Activated naive CD8-positive, alpha-beta T cell treated with anti-CD3 and anti-CD28 coated beads, Interleukin-2, amount 10 ng/mL, durations not matched to agents 7 days and 5 days (primary cell): ENCODE data around the gene ANKRD13C. TPM values are rescaled to one million over a fixed set of nuclear protein-coding genes. Genes with fewer than 3 reads are reported as not detected.
"Not testable (repeated sequence)": the region's sequence is repeated elsewhere in the genome, so short reads cannot be mapped to it uniquely, and the experiment has no call there.

Source experiments
- ATAC-seq: fragments of 150-1000 bp; cut with Tn5 transposase; one replicate; pipeline ENCODE4 v1.10.0; 2021; ENCODE audit warnings: low read depth, moderate library complexity
- POLR2A ChIA-PET: fragments of 350-600 bp; sonication (Branson Sonifier 250); formaldehyde crosslinking; loops from one replicate; lab custom pipeline; 2021; ENCODE audit warnings: antibody characterized with exemption; lab: Charles Lee
- DNase-seq: peaks from one replicate; pipeline ENCODE4 v3.0.0; 2021
- H3K27ac Mint-ChIP-seq: one replicate; pipeline ENCODE4 v1.8.0; 2022; ENCODE audit warnings: mild to moderate bottlenecking, mixed read lengths
- H3K27me3 Mint-ChIP-seq: one replicate; pipeline ENCODE4 v1.8.0; 2022; ENCODE audit warnings: mild to moderate bottlenecking, moderate library complexity, mixed read lengths
- H3K36me3 Mint-ChIP-seq: one replicate; pipeline ENCODE4 v1.8.0; 2021; ENCODE audit warnings: mild to moderate bottlenecking, mixed read lengths
- H3K4me1 Mint-ChIP-seq: one replicate; pipeline ENCODE4 v1.8.0; 2021; ENCODE audit warnings: mixed read lengths
- H3K4me3 Mint-ChIP-seq: one replicate; pipeline ENCODE4 v1.8.0; 2022; ENCODE audit warnings: mild to moderate bottlenecking, moderate library complexity, mixed read lengths
- H3K9me3 Mint-ChIP-seq: one replicate; pipeline ENCODE4 v1.8.0; 2021; ENCODE audit warnings: mixed read lengths
- total RNA-seq, 2 experiments: library from RNA; stranded (reverse); gene quantifications; one replicate each; pipeline ENCODE4 v1.2.3, GENCODE V29; 2021

ANKRD13C gene
- total RNA-seq, 2 experiments from 2014 or later: 25.9 to 28.1 TPM

DNA sequence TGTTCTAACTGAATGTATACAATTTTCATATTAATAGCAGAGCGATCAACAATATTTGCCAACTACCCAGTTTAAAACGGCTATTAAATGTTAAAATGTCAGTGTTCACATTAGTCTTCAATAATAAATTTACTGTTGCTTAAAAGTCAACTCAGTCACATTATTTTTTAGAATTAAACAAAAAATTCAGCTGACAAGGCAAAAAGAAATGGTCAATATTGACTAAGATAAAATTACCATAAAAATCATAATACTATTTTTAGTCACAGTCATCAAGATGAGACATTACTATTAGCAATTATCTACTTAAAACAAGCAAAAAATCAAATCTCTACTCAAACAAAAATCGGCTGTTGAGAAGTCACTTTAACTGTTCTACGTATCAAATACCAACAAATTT is 1.5 kb downstream of the ANKRD13C start:
- peaks cover 36% of the 10 kb centered on the region for H3K4me1 Mint-ChIP-seq

DNA sequence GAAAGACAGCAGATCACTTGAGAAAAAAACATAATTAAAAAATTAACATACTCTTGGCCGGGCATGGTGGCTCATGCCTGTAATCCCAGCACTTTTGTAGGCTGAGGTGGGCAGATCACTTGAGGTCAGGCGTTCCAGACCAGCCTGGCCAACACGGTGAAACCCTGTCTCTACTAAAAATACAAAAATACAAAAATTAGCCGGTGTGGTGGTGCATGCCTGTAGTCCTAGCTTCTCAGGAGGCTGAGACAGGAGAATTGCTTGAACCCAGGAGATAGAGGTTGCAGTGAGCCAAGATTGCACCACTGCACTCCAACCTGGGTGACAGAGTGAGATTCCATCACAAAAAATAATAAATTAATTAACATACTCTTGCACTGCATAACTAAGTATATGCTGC is 4.7 kb downstream of the ANKRD13C start:
- DNase-seq, H3K9me3 Mint-ChIP-seq, H3K27me3 Mint-ChIP-seq, H3K27ac Mint-ChIP-seq, ATAC-seq, POLR2A ChIA-PET, H3K4me3 Mint-ChIP-seq: not testable (repeated sequence)
- peaks cover 34% of the 10 kb centered on the region for H3K4me1 Mint-ChIP-seq
- peaks cover 26% of the 10 kb centered on the region for H3K36me3 Mint-ChIP-seq

More for the DNA sequence above, 1.5 kb downstream of the ANKRD13C start:
- ATAC-seq (no peak), DNase-seq (no peak)
- peaks cover 24% of the 10 kb centered on the region for H3K36me3 Mint-ChIP-seq
- no peaks in the 10 kb centered on the region for H3K9me3 Mint-ChIP-seq
- peak overlapping the region; percentile 93 for H3K4me3 Mint-ChIP-seq
- POLR2A ChIA-PET: interaction anchor here (1.0 to 3.3 kb wide), 4 partner anchors 8 to 147 kb away, joined by 4 to 64 read pairs (median 16); partner anchors contain the start of genes CTH and LRRC40
- no peaks in the 10 kb centered on the region for H3K27me3 Mint-ChIP-seq
- H3K27ac Mint-ChIP-seq: peak overlapping the region; percentile 97

DNA sequence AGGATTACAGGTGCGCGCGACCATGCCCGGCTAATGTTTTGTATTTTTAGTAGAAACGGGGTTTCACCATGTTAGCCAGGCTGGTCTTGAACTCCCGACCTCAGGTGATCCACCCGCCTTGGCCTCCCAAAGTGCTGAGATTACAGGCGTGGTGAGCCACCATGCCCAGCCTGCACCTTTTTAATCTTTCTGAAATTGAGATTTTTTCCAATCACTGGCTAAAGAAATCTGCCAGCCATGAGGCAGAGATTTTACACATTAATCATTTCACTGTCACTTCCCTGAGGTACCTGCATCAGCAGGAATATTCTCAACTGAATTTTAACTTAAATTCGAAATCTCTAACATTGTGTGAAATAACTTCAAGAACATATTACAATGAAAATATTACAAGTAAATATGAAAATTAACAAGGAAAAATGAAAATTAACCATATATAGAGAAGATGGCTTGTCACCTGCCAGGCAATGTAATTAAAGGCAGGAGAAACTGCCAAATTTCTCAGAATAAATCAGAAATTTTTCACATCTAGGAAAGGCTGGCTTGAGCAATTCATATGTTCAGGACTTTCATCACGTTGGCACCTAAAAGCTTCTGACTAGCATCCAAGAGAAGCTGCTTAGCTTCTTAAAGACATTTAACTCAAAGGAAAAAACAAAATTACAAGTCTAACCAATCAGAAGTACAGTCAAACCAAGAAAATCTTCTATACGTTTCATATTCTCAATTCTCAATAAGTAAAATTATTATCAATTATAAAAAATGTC is 5.9 kb downstream of the ANKRD13C start:
- peaks cover 26% of the 10 kb centered on the region for H3K36me3 Mint-ChIP-seq
- DNase-seq (no peak), ATAC-seq (no peak)
- no peaks in the 10 kb centered on the region for H3K27me3 Mint-ChIP-seq
- H3K27ac Mint-ChIP-seq: no peak overlapping the region
- H3K4me3 Mint-ChIP-seq: no peak overlapping the region
- peaks cover 33% of the 10 kb centered on the region for H3K4me1 Mint-ChIP-seq
- no peaks in the 10 kb centered on the region for H3K9me3 Mint-ChIP-seq
- POLR2A ChIA-PET: no interaction called here

DNA sequence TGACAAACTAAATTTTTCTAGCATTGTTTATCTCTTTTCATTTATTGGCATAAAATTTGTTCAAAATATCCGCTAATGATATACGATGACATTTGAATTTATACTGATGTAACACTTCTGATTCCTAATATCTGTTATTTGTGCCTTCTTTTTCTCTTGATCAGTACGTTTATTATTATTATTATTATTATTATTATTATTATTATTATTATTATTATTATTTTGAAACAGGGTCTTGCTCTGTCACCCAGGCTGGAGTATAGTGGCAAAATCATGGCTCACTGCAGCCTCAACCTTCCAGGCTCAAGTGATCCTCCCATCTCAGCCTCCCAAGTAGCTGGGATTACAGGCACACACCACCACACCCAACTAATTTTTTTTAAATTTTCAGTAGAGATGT is 14.9 kb downstream of the ANKRD13C start:
- DNase-seq, H3K9me3 Mint-ChIP-seq, H3K27me3 Mint-ChIP-seq, H3K4me1 Mint-ChIP-seq, H3K27ac Mint-ChIP-seq, H3K4me3 Mint-ChIP-seq, ATAC-seq: not testable (repeated sequence)
- H3K36me3 Mint-ChIP-seq: peaks cover 25% of the 10 kb centered on the region
- POLR2A ChIA-PET: interaction anchor here (0.6 to 0.8 kb wide), 2 partner anchors 21 to 27 kb away, joined by 3 read pairs; no protein-coding TSS in a partner anchor

DNA sequence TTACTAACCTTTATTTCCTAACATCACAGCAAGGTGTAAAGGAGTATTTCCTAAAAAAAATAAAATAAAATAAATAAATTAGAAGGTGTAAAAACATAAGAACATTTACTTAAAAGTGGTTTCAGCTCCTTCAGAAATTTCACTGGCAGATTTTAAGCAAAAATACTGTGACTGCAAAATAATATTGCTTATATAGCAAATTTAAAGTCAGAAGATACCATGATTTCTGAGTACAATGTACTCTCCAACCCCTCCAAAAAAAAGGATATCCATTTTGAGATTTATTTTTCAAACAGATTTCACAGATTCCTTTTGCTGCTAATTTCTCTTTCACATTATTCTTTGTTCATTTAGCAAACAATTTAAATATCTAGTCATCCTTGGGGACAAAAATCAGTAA is 18.5 kb downstream of the ANKRD13C start:
- Mint-ChIP-seq H3K9me3 (no peaks in the 10 kb centered on the region), H3K27me3 (no peaks in the 10 kb centered on the region), H3K36me3 (peaks cover 21% of the 10 kb centered on the region), H3K4me3 (no peak overlapping the region), H3K27ac (no peak overlapping the region), H3K4me1 (peaks cover 1% of the 10 kb centered on the region)
- no peak for ATAC-seq
- POLR2A ChIA-PET: no interaction called here
- no peak for DNase-seq

DNA sequence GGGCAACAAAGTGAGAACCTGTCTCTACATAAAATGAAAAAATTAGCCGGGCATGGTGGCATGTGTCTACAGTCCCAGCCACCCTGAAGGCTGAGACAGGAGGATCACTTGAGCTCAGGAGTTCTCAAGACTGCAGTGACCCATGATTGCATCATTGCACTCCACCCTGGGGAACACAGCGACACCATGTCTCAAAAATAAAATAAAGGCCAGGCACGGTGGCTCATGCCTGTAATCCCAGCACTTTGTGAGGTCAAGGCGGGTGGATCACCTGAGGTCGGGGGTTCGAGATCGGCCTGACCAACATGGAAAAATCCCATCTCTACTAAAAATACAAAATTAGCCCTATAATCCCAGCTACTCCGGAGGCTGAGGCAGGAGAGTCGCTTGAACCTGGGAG is 20.1 kb downstream of the ANKRD13C start:
- H3K4me3 Mint-ChIP-seq: no peak overlapping the region
- H3K27me3 Mint-ChIP-seq: no peaks in the 10 kb centered on the region
- no peak overlapping the region for H3K27ac Mint-ChIP-seq
- H3K4me1 Mint-ChIP-seq: peaks cover 4% of the 10 kb centered on the region
- H3K36me3 Mint-ChIP-seq: peaks cover 23% of the 10 kb centered on the region
- ATAC-seq (no peak), DNase-seq (no peak)
- H3K9me3 Mint-ChIP-seq: no peaks in the 10 kb centered on the region
- POLR2A ChIA-PET: no interaction called here

DNA sequence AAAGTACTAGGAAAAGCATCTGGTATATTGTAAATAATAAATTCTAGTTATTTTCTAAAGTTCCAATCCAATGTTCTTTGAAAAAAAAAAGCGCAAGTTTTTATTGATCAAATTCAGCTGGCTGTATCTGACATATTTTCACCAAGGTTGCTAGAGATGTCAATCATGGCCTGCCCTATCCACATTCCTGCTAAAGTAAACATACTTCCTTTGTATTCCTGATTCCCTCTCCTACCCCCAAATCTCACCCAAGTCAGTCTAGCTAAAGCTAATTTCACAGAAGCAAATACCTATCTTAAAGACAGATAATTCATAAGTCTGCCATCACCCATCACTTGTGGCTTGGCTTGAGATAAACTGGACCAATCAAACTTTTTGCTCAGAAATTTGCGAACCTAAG is 21.3 kb downstream of the ANKRD13C start:
- POLR2A ChIA-PET: no interaction called here
- peaks cover 17% of the 10 kb centered on the region for H3K36me3 Mint-ChIP-seq
- H3K4me1 Mint-ChIP-seq: peaks cover 4% of the 10 kb centered on the region
- no peaks in the 10 kb centered on the region for H3K27me3 Mint-ChIP-seq
- H3K9me3 Mint-ChIP-seq: no peaks in the 10 kb centered on the region
- ATAC-seq (no peak), DNase-seq (no peak)
- no peak overlapping the region for H3K27ac Mint-ChIP-seq
- no peak overlapping the region for H3K4me3 Mint-ChIP-seq

DNA sequence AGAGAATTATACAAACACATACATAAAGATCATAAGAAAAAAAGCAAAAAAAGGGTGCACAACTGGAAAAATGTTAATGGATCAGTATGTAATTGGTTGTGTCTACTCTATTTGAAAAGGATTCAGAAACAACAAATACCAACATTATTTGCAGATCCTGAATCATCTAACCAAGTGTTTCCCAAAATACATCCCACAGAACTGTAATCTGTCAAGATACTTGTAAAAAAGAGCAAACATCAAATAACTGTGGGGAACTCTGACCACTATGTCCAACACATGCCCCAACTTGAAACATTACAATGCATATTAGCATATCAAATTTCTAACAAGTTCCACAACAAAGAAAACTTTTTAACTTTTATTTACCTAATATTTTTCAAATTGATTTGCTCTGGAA is 22.6 kb downstream of the ANKRD13C start:
- Mint-ChIP-seq H3K27ac (no peak overlapping the region), H3K36me3 (peaks cover 15% of the 10 kb centered on the region)

DNA sequence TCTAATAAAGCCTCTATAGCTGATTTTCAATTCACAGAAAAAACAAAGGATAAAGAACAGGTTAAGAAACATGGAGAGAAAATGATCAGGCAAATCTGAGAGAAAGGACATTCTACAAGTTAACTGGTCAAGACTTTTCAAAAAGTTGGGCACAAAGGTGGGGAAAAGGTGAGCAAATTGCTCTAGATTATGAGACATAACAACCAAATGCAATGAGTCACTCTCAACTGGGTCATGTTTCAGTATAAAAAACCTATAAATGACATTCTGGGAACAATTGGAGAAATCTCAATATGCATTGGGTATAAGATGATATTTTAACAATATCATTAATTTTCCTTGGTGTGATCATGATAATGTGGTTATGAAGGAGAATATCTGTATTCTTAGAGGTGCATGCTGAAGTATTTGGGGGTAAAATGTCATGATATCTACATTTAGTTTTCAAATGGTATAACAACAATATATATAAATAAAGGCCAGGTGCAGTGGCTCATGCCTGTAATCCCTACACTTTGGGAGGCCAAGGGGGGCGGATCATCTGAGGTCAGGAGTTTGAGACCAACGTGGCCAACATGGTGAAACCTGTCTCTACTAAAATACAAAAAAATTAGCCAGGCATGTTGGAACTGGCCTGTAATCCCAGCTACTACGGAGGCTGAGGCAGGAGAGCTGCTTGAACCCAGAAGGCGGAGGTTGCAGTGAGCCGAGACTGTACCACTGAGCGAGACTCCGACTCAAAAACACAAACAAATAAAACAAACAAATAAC is 27.0 kb downstream of the ANKRD13C start:
- Mint-ChIP-seq H3K4me1 (peaks cover 3% of the 10 kb centered on the region), H3K27ac (no peak overlapping the region), H3K9me3 (no peaks in the 10 kb centered on the region), H3K4me3 (no peak overlapping the region), H3K36me3 (peaks cover 18% of the 10 kb centered on the region), H3K27me3 (no peaks in the 10 kb centered on the region)
- POLR2A ChIA-PET: no interaction called here
- no peak for ATAC-seq
- DNase-seq: no peak

More for the DNA sequence above, 22.6 kb downstream of the ANKRD13C start:
- Mint-ChIP-seq H3K9me3 (no peaks in the 10 kb centered on the region), H3K4me3 (no peak overlapping the region), H3K4me1 (peaks cover 3% of the 10 kb centered on the region), H3K27me3 (no peaks in the 10 kb centered on the region)
- ATAC-seq (no peak), DNase-seq (no peak)
- POLR2A ChIA-PET: no interaction called here

DNA sequence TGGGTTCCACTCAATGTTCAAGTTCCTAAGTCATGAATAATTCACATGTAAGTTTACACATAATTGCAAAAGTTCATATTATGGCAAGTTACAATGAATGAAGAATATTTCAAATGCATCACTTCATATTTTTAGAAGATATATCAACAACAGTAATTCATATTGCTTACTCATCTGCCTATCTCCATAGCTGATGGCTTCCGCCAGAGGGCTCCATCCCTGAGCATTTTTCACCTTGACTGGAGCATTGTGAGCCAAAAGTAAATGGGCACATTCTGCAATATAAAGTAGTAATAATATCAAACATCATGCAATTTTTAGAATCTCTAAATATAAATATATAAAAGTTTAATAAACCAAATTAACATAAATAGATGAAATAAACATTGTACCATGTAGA is 29.8 kb downstream of the ANKRD13C start:
- H3K4me1 Mint-ChIP-seq: peaks cover 2% of the 10 kb centered on the region

DNA sequence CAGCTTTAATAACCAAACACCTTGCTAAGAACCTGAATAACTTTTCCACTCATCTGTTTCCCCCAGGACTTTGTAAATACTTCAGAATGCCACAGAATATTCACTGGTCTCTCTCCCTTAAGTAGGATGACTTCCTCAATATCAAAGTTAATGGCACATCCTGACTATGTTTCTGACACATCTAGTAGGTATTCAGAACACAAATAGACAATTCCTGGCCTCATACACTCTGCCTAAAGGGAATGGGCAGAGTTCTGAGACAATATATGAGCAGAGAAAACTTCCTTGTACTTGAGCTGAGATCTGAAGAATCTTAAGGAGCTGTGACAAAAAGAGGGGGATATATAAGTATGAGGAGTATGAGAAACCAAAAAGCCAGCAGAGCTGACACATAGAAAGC is 34.8 kb downstream of the ANKRD13C start:
- H3K4me3 Mint-ChIP-seq: no peak overlapping the region
- no peak overlapping the region for H3K27ac Mint-ChIP-seq
- no peaks in the 10 kb centered on the region for H3K9me3 Mint-ChIP-seq
- no peaks in the 10 kb centered on the region for H3K27me3 Mint-ChIP-seq
- ATAC-seq: no peak
- H3K4me1 Mint-ChIP-seq: peaks cover 15% of the 10 kb centered on the region
- peaks cover 16% of the 10 kb centered on the region for H3K36me3 Mint-ChIP-seq
- no peak for DNase-seq
- POLR2A ChIA-PET: no interaction called here

More for the DNA sequence above, 29.8 kb downstream of the ANKRD13C start:
- DNase-seq (no peak), ATAC-seq (no peak)
- POLR2A ChIA-PET: no interaction called here
- Mint-ChIP-seq H3K27ac (no peak overlapping the region), H3K36me3 (peaks cover 19% of the 10 kb centered on the region), H3K4me3 (no peak overlapping the region), H3K27me3 (no peaks in the 10 kb centered on the region), H3K9me3 (no peaks in the 10 kb centered on the region)

DNA sequence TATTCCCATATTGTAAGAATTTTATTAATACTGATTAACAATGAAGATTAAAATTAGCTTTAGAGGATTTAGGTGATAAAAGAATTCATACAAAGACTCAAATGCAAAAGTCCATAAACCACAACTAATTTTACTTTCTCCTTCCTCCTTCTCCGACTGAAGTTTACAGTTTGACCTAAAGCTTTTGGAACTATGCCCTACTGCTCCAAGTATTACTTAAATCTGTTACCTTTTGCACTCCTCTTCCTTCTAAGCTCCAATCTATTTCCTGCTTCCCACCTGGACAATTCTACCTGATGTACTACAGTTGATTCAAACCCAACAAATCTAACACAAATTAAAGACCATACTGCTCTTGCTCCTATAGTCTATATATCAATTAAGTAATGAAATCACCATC is 36.3 kb downstream of the ANKRD13C start:
- Mint-ChIP-seq H3K27me3 (no peaks in the 10 kb centered on the region), H3K4me3 (no peak overlapping the region), H3K4me1 (peaks cover 16% of the 10 kb centered on the region), H3K36me3 (peaks cover 6% of the 10 kb centered on the region), H3K9me3 (no peaks in the 10 kb centered on the region), H3K27ac (no peak overlapping the region)
- POLR2A ChIA-PET: no interaction called here
- ATAC-seq (no peak), DNase-seq (no peak)

DNA sequence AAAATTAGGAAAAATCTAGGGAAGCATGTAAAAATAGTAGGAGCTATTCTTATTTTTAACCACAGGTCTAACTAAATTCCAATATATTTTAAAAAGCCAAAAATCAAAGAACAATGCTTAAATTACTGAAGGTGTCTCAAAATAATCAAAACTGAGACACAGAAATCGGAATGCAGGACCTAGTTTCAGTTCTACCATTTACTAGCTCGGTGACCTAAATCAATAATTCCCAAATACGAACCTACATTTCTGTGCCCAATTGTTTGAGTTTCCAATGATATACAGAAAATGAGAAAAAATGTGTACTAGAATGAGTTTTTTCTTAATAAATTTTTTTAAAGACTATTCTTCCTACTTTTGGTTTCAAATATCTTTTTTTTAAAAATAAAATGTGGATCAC is 37.4 kb downstream of the ANKRD13C start:
- peaks cover 16% of the 10 kb centered on the region for H3K4me1 Mint-ChIP-seq
- H3K27me3 Mint-ChIP-seq: no peaks in the 10 kb centered on the region
- POLR2A ChIA-PET: no interaction called here
- no peak overlapping the region for H3K27ac Mint-ChIP-seq
- H3K36me3 Mint-ChIP-seq: peaks cover 6% of the 10 kb centered on the region
- DNase-seq (no peak), ATAC-seq (no peak)
- H3K4me3 Mint-ChIP-seq: no peak overlapping the region
- no peaks in the 10 kb centered on the region for H3K9me3 Mint-ChIP-seq

DNA sequence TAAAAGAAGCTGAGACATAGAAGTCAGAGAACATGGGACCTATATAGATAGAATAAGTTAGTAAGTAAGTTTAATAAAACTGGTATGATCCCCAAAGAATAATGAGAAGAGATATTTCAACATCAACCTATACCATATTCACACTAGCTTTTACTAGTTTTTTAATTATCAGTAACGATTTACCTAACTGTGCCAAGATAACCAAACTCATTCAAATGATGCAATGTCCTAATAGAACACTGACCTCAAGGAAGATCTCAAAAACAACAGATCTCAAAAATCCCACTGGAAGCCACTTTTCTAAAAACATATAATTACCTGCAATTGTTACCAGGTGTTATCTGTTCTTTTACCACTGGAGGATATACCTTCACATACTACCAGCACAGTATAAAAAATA is 38.7 kb downstream of the ANKRD13C start:
- no peaks in the 10 kb centered on the region for H3K27me3 Mint-ChIP-seq
- H3K9me3 Mint-ChIP-seq: no peaks in the 10 kb centered on the region
- no peak for ATAC-seq
- POLR2A ChIA-PET: no interaction called here
- H3K4me1 Mint-ChIP-seq: peaks cover 16% of the 10 kb centered on the region
- peaks cover 6% of the 10 kb centered on the region for H3K36me3 Mint-ChIP-seq
- no peak overlapping the region for H3K27ac Mint-ChIP-seq
- no peak overlapping the region for H3K4me3 Mint-ChIP-seq
- no peak for DNase-seq
